PC-3 (cell line): ENCODE results near the gene SLIT2. TPM values are rescaled to one million over a fixed set of nuclear protein-coding genes. Genes with fewer than 3 reads are reported as not detected.
A peak's percentile ranks its signal among the peaks of the same experiment; 100 is the strongest.

Experiments used
- ATAC-seq: fragments of 200-7000 bp; cut with Tn5 transposase; 2 replicates; pipeline ENCODE4 v1.9.1; 2020; ENCODE audit warnings: mild to moderate bottlenecking, moderate library complexity
- BruUV-seq: library from RNA; stranded (reverse); fragments of 400-500 nt; replicated peaks from 2 replicates; lab custom pipeline; 2021; lab: Mats Ljungman, UMichigan
- CTCF ChIA-PET: fragments of 300-600 bp; sonication (Branson Sonifier 250); formaldehyde crosslinking; loops from one replicate; lab custom pipeline; 2022; ENCODE audit warnings: antibody characterized with exemption; lab: Charles Lee
- POLR2A ChIA-PET: fragments of 300-600 bp; sonication (Branson Sonifier 250); formaldehyde crosslinking; loops from one replicate; lab custom pipeline; 2022; ENCODE audit warnings: antibody characterized with exemption; ENCODE audit not compliant: unreplicated experiment; lab: Charles Lee
- DNase-seq: peaks from one replicate; pipeline ENCODE4 v3.0.0-alpha.2; 2015
- H2AFZ ChIP-seq: fragments of 300-600 bp; sonication (generic); 2 replicates; pipeline ENCODE4 v1.6.0; 2016; ENCODE audit warnings: antibody characterized with exemption, low read length
- H3F3A ChIP-seq: fragments of 300-600 bp; sonication (generic); one replicate; pipeline ENCODE4 v1.6.0; 2017; ENCODE audit warnings: antibody characterized with exemption, low read length, control low read depth, mild to moderate bottlenecking; ENCODE audit not compliant: unreplicated experiment
- H3K27ac ChIP-seq: fragments of 300-600 bp; sonication (generic); 2 replicates; pipeline ENCODE4 v1.5.1; 2016; ENCODE audit warnings: mild to moderate bottlenecking, low read length
- H3K27me3 ChIP-seq: fragments of 300-600 bp; sonication (generic); 2 replicates; pipeline ENCODE4 v1.6.1; 2016; ENCODE audit warnings: low read length, mixed read lengths
- H3K36me3 ChIP-seq: fragments of 300-600 bp; sonication (generic); 2 replicates; pipeline ENCODE4 v1.6.1; 2016; ENCODE audit warnings: low read depth, mixed run types, low read length, mixed read lengths
- H3K4me1 ChIP-seq: fragments of 300-600 bp; sonication (generic); 2 replicates; pipeline ENCODE4 v1.5.1; 2016; ENCODE audit warnings: low read length; ENCODE audit not compliant: insufficient read depth
- H3K4me2 ChIP-seq: fragments of 300-600 bp; sonication (generic); 2 replicates; pipeline ENCODE4 v1.6.0; 2016; ENCODE audit warnings: low read length
- H3K4me3 ChIP-seq: fragments of 300-600 bp; sonication (generic); 2 replicates; pipeline ENCODE4 v1.5.1; 2016; ENCODE audit warnings: mild to moderate bottlenecking, low read length, mixed read lengths
- H3K79me2 ChIP-seq: fragments of 300-600 bp; sonication (generic); 2 replicates; pipeline ENCODE4 v1.6.1; 2017; ENCODE audit warnings: low read length, mixed read lengths
- H3K9ac ChIP-seq: fragments of 300-600 bp; sonication (generic); 2 replicates; pipeline ENCODE4 v1.6.0; 2016; ENCODE audit warnings: mild to moderate bottlenecking, low read length
- H3K9me2 ChIP-seq: fragments of 300-600 bp; sonication (generic); replicated peaks from 2 replicates; pipeline ENCODE4 v1.6.1; 2016; ENCODE audit warnings: mixed run types, low read length, mixed read lengths
- H3K9me3 ChIP-seq: fragments of 300-600 bp; sonication (generic); 2 replicates; pipeline ENCODE4 v1.6.1; 2016; ENCODE audit warnings: low read length, mixed read lengths
- H4K20me1 ChIP-seq: fragments of 300-600 bp; sonication (generic); 2 replicates; pipeline ENCODE4 v1.6.1; 2016; ENCODE audit warnings: low read length, mixed read lengths
- EZH2 ChIP-seq: fragments of 300-600 bp; sonication (generic); IDR thresholded peaks from one replicate; pipeline ENCODE4 v1.6.1; 2017; ENCODE audit warnings: antibody characterized with exemption, mild to moderate bottlenecking, low read length; ENCODE audit not compliant: unreplicated experiment
- EZH2phosphoT487 ChIP-seq: fragments of 300-600 bp; sonication (generic); IDR thresholded peaks from 2 replicates; pipeline ENCODE4 v1.6.1; 2018; ENCODE audit warnings: mild to moderate bottlenecking, antibody characterized with exemption, low read length, borderline replicate concordance
- intact Hi-C: fragments of 100-400 bp; cut with micrococcal nuclease; formaldehyde crosslinking; loops from 2 replicates; pipeline ENCODE4 v1.9.0; 2023
- total RNA-seq: library from RNA; depleted of rRNA; stranded (reverse); fragments of >200 nt; gene quantifications from 2 replicates; pipeline ENCODE4 v1.2.3, GENCODE V29; 2014
- TF ChIP-seq, protein P1 (sequence below): fragments of 300-600 bp; sonication (generic); conservative IDR thresholded peaks from 2 replicates; pipeline ENCODE4 v1.5.1; 2017; ENCODE audit warnings: antibody characterized with exemption, low read depth, mild to moderate bottlenecking, low read length

Gene SLIT2
- total RNA-seq, 1 experiment from 2014 or later, result 19.1 TPM

DNA sequence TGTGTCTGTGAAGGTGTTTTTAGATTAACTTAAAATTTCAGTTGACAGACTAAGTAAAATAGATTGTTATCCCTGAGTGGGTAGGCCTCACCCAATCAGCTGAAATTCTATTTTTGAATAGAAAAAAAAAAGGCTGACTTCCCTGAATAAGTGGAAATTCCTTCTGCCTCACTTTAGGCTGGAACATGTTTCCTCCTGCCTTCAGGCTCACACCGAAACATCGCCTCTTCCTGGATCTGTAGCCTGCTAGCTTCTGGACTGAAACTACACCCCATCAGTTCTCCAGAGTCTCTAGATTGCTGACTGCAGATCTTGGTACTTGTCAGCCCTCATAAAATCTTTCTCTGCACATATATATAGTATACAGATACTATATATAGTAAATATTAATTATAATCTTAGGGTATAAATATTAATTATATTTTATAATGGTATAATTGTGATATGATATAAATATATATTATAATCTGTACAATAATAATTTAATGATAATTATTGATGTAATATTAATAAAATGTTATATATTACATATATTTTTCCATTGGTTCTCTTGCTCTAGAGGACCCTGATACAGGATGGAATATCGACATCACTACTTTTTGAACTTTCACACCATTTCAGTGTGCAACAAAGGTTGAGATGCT is 13.7 kb upstream of the SLIT2 start:
- intact Hi-C loops, result no loop called here
- Histone ChIP-seq H3K36me3 (no peaks in the 10 kb centered on the region), H2AFZ (no peak overlapping the region), H3F3A (no peaks in the 10 kb centered on the region), H3K9me3 (no peaks in the 10 kb centered on the region), H3K9me2 (no peaks in the 10 kb centered on the region), H3K79me2 (no peaks in the 10 kb centered on the region), H3K4me2 (no peak overlapping the region), H3K4me1 (no peaks in the 10 kb centered on the region), H3K9ac (no peak overlapping the region), H3K4me3 (no peak overlapping the region), H3K27ac (no peak overlapping the region), H3K27me3 (no peaks in the 10 kb centered on the region), H4K20me1 (no peaks in the 10 kb centered on the region)
- ATAC-seq, result no peak
- no TSS peak for BruUV-seq
- DNase-seq, result no peak
- ChIA-PET POLR2A (no interaction called here), CTCF (no interaction called here)
- TF ChIP-seq, protein P1, sequence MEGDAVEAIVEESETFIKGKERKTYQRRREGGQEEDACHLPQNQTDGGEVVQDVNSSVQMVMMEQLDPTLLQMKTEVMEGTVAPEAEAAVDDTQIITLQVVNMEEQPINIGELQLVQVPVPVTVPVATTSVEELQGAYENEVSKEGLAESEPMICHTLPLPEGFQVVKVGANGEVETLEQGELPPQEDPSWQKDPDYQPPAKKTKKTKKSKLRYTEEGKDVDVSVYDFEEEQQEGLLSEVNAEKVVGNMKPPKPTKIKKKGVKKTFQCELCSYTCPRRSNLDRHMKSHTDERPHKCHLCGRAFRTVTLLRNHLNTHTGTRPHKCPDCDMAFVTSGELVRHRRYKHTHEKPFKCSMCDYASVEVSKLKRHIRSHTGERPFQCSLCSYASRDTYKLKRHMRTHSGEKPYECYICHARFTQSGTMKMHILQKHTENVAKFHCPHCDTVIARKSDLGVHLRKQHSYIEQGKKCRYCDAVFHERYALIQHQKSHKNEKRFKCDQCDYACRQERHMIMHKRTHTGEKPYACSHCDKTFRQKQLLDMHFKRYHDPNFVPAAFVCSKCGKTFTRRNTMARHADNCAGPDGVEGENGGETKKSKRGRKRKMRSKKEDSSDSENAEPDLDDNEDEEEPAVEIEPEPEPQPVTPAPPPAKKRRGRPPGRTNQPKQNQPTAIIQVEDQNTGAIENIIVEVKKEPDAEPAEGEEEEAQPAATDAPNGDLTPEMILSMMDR, result no peak
- no peak for TF ChIP-seq EZH2
- TF ChIP-seq EZH2phosphoT487, result no peak

DNA sequence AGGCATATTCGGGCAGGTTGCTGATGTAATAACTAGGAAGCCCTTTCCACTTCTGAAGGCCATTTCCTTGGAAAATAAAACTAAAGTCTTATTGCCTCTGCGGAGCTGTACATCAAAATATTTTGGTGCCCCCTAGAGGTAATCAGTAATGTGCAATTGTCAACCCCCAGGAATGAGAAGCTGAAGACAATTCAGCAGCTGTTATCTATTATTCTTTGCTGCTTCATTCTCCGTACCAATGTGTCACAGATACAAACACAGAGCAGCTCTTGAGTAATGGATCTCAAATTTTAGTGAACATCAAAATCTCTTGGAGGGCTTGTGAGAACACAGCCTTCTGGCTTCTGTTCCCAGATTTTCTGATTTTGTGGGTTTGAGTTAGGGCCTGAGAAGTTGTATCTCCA is 3.5 kb upstream of the SLIT2 start:
- no peaks in the 10 kb centered on the region for H3K36me3 ChIP-seq
- H3K4me2 ChIP-seq, result no peak overlapping the region
- peak; percentile 82 for DNase-seq
- H4K20me1 ChIP-seq, result peaks cover 7% of the 10 kb centered on the region
- no TSS peak for BruUV-seq
- H3K9ac ChIP-seq, result no peak overlapping the region
- H3F3A ChIP-seq, result no peaks in the 10 kb centered on the region
- 0 out of 2 replicates have a peak, but pooled peaks cover 3% of the 10 kb centered on the region for H3K9me2 ChIP-seq
- H3K4me3 ChIP-seq, result no peak overlapping the region
- no peaks in the 10 kb centered on the region for H3K27me3 ChIP-seq
- no peak for TF ChIP-seq EZH2phosphoT487
- TF ChIP-seq, protein P1, result peak; percentile 76
- ATAC-seq, result peak; percentile 27
- H3K4me1 ChIP-seq, result peaks cover 29% of the 10 kb centered on the region
- no peak overlapping the region; the same call in 1 of the 2 replicates for H3K27ac ChIP-seq
- H3K79me2 ChIP-seq, result peaks cover 14% of the 10 kb centered on the region
- intact Hi-C loops, result loop anchor here (2.0 to 10.0 kb wide), 9 partner anchors 53 to 1559 kb away; no protein-coding TSS in a partner anchor
- H2AFZ ChIP-seq, result no peak overlapping the region
- POLR2A ChIA-PET, result interaction anchor here (0.7 kb wide), 1 partner anchor 54 kb away, joined by 5 read pairs; no protein-coding TSS in a partner anchor
- H3K9me3 ChIP-seq, result no peaks in the 10 kb centered on the region
- CTCF ChIA-PET, result interaction anchor here (0.5 to 1.0 kb wide), 6 partner anchors 55 to 791 kb away, joined by 3 to 9 read pairs (median 4); no protein-coding TSS in a partner anchor

DNA sequence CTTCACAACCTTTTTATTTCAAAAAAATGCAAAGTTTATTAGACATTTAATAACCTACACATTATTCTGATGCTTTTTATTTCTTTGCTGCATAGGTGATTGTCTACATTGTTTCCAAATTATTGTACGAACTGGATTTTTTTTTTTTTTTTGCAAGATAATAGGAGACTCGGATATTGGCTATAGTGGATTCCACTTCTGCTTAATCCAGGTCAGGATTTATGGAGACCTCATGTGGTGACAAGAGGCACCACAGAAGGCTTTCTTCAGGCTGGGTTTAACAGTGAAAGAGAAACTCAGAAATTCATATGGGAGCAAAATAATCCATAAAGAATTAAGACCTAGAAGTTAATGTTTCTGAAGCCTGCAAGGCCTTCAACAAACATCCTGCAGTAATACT is 2.4 kb upstream of the SLIT2 start:
- BruUV-seq, result no TSS peak
- TF ChIP-seq, protein P1, result peak; percentile 70
- no peak for TF ChIP-seq EZH2
- Histone ChIP-seq H3K36me3 (no peaks in the 10 kb centered on the region), H3K27ac (no peak overlapping the region), H2AFZ (no peak overlapping the region), H4K20me1 (peaks cover 19% of the 10 kb centered on the region), H3K27me3 (no peaks in the 10 kb centered on the region), H3F3A (no peaks in the 10 kb centered on the region), H3K4me3 (no peak overlapping the region), H3K79me2 (peaks cover 26% of the 10 kb centered on the region), H3K4me2 (peak overlapping the region; percentile 50), H3K9me3 (no peaks in the 10 kb centered on the region), H3K9ac (no peak overlapping the region), H3K9me2 (no peaks in the 10 kb centered on the region), H3K4me1 (peaks cover 29% of the 10 kb centered on the region)
- intact Hi-C loops, result loop anchor here (2.0 to 10.0 kb wide), 9 partner anchors 55 to 1561 kb away; no protein-coding TSS in a partner anchor
- ATAC-seq, result no peak
- peak; percentile 63 for DNase-seq
- POLR2A ChIA-PET, result no interaction called here
- CTCF ChIA-PET, result interaction anchor here (0.6 kb wide), 1 partner anchor 988 kb away, joined by 3 read pairs; no protein-coding TSS in a partner anchor
